HEK293 (cell line): Measurements from ENCODE around the gene PAPSS2.

ENCODE experiments used
- CTCF ChIP-seq: fragments of 450-650 bp; formaldehyde crosslinking; IDR thresholded peaks from 2 replicates; pipeline ENCODE4 v1.5.1; 2016; ENCODE audit warnings: missing biosample characterization, missing genetic modification characterization
- GLI4 ChIP-seq: fragments of 450-650 bp; formaldehyde crosslinking; IDR thresholded peaks from 2 replicates; pipeline ENCODE4 v1.5.1; 2016; ENCODE audit warnings: missing biosample characterization, missing genetic modification characterization
- HOXA7 ChIP-seq: sonication (generic); formaldehyde crosslinking; IDR thresholded peaks from 2 replicates; pipeline ENCODE4 v1.8.1; 2022; ENCODE audit warnings: missing genetic modification reagents, borderline replicate concordance
- REST ChIP-seq: fragments of 450-650 bp; formaldehyde crosslinking; IDR thresholded peaks from 2 replicates; pipeline ENCODE4 v1.5.1; 2016; ENCODE audit warnings: missing biosample characterization, missing genetic modification characterization
- ZEB2 ChIP-seq: fragments of 450-650 bp; formaldehyde crosslinking; IDR thresholded peaks from 2 replicates; pipeline ENCODE4 v1.5.1; 2016; ENCODE audit warnings: missing biosample characterization, missing genetic modification characterization
- ZNF274 ChIP-seq, 2 experiments: fragments of 200-500 bp in 1 of 2; fragments of 450-650 bp in 1 of 2; sonication (Bioruptor generic) in 1 of 2; formaldehyde crosslinking in 1 of 2; IDR thresholded peaks; 2 replicates each; pipeline versions ENCODE4 v1.5.1 to v1.6.1; 2014 to 2016; ENCODE audit warnings: borderline replicate concordance in 1 of 2, inconsistent platforms in 1 of 2, low read length in 1 of 2, missing biosample characterization in 1 of 2, missing genetic modification characterization in 1 of 2
- ZNF292 ChIP-seq: fragments of 450-650 bp; formaldehyde crosslinking; IDR thresholded peaks from 2 replicates; pipeline ENCODE4 v1.5.1; 2016; ENCODE audit warnings: low read depth, missing biosample characterization, missing genetic modification characterization, borderline replicate concordance
- ZNF354C ChIP-seq: fragments of 450-650 bp; formaldehyde crosslinking; IDR thresholded peaks from 2 replicates; pipeline ENCODE4 v1.5.1; 2016; ENCODE audit warnings: missing biosample characterization, missing genetic modification characterization, low read depth, borderline replicate concordance
- ZNF426 ChIP-seq: fragments of 450-650 bp; formaldehyde crosslinking; IDR thresholded peaks from 2 replicates; pipeline ENCODE4 v1.5.1; 2017; ENCODE audit warnings: missing biosample characterization, missing genetic modification characterization, mild to moderate bottlenecking, inconsistent platforms, moderate library complexity
- ZNF433 ChIP-seq: fragments of 450-650 bp; formaldehyde crosslinking; IDR thresholded peaks from 2 replicates; pipeline ENCODE4 v1.5.1; 2016; ENCODE audit warnings: missing biosample characterization, missing genetic modification characterization, low read depth
- ZNF558 ChIP-seq: fragments of 450-650 bp; formaldehyde crosslinking; IDR thresholded peaks from 2 replicates; pipeline ENCODE4 v1.5.1; 2016; ENCODE audit warnings: missing biosample characterization, missing genetic modification characterization
- ZNF624 ChIP-seq: fragments of 450-650 bp; formaldehyde crosslinking; IDR thresholded peaks from 2 replicates; pipeline ENCODE4 v1.5.1; 2017; ENCODE audit warnings: missing biosample characterization, missing genetic modification characterization
- ZNF654 ChIP-seq: fragments of 450-650 bp; formaldehyde crosslinking; IDR thresholded peaks from 2 replicates; pipeline ENCODE4 v1.5.1; 2016; ENCODE audit warnings: low read depth, missing biosample characterization, missing genetic modification characterization
- ZSCAN5A ChIP-seq: fragments of 450-650 bp; formaldehyde crosslinking; IDR thresholded peaks from 2 replicates; pipeline ENCODE4 v1.5.1; 2016; ENCODE audit warnings: missing biosample characterization, missing genetic modification characterization

- TF ChIP-seq ZNF624 (tag by site-specific recombination): no peak
- no peak for TF ChIP-seq ZNF292 (tag by site-specific recombination)
- TF ChIP-seq ZNF433: no peak
- no peak for TF ChIP-seq REST (tag by site-specific recombination)
- TF ChIP-seq ZNF354C (tag by site-specific recombination): no peak
- TF ChIP-seq CTCF: no peak
- TF ChIP-seq ZNF558 (tag by site-specific recombination): no peak
- TF ChIP-seq ZEB2 (tag by site-specific recombination): no peak
- no peak for TF ChIP-seq ZNF426 (tag by site-specific recombination)
- TF ChIP-seq GLI4 (tag by site-specific recombination): no peak
- TF ChIP-seq ZSCAN5A (tag by site-specific recombination): no peak
- TF ChIP-seq ZNF274 (IDR thresholded peaks at IDR 0.05; ENCODE audit: low read length): no peak
- no peak for TF ChIP-seq ZNF274 (tag by site-specific recombination; IDR thresholded peaks at IDR 0.05; ENCODE audit: borderline replicate concordance)
- TF ChIP-seq HOXA7 (CRISPR knock-in tag): no peak
- no peak for TF ChIP-seq ZNF654 (tag by site-specific recombination)
Measured at GRCh38 chr10:87615856-87616255, 43.8 kb upstream of the PAPSS2 start.
